Measurements from ENCODE around the gene NT5C1A.

GRCh38 chr1:39649636-39650185 is 22.2 kb downstream of the NT5C1A start:
- TF ChIP-seq CTCF (IDR thresholded peaks at IDR 0.05) = no peak
- no peak for TF ChIP-seq POLR2AphosphoS5 (IDR thresholded peaks at IDR 0.05)

All from breast epithelium (tissue), 3 donors.